Amniotic epithelial cell (primary cell): ENCODE measurements around the gene CCDC87.
"Not testable (repeated sequence)": the region's sequence is repeated elsewhere in the genome, so short reads cannot be mapped to it uniquely, and the experiment has no call there.

Source experiments
- DNase-seq: peaks from one replicate; pipeline ENCODE4 v3.0.0-alpha.2; 2010; ENCODE audit warnings: low read depth

CCDC87 gene

DNA sequence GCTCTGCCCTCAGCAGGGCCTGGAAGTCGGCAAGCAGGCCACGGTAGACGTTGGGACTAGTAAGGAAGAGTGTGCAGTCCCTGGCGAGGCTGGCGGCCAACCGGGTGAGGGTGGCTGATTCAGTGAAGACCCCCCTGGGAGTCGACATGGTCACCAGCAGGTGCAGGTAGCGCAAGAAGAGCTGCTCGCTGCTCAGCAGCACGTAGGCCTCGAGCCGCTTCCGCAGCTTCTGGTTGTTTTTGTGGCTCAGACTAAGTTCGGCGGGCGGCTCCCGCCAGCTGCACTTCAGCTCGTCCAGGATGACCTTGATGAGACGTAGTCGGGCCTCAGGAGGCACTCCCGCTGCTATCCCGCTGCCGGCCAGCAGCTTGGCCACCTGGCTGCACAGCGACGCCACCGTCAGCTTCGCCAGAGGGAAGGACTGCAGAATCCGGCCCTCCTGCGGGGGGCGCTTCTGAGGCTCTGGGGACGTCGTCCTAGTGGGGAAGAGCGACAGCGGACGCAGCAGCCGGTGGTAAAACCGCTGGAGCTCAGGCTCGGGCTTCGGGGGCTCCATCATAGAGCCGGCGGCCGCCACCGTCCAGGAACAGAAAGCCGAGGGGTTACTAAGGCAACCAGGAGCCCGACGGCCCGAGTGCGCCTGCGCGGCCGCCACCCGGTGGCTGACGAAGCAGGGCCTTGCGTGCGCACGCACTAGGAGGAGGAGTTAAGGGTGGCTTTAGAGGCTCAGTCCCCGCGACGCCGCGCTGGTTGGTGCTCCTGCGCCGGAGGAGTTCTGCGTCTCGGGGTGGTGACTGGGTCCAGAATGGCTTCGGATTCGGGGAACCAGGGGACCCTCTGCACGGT is at the start of gene CCDC87, which contains the start of gene CCS:
Gene CCDC87, minus strand, starts transcription at position 607 of the 846 bp plus-strand sequence. Its CDS starts 48 bp downstream, at position 559.
Gene CCS, plus strand, starts transcription at position 729 of the 846 bp plus-strand sequence. Its CDS starts 77 bp downstream, at position 806.
- peak; percentile 85 for DNase-seq

- peak; percentile 25 for DNase-seq
Measured at GRCh38 chr11:66641834-66642233, 49.0 kb upstream of the CCDC87 start.

DNA sequence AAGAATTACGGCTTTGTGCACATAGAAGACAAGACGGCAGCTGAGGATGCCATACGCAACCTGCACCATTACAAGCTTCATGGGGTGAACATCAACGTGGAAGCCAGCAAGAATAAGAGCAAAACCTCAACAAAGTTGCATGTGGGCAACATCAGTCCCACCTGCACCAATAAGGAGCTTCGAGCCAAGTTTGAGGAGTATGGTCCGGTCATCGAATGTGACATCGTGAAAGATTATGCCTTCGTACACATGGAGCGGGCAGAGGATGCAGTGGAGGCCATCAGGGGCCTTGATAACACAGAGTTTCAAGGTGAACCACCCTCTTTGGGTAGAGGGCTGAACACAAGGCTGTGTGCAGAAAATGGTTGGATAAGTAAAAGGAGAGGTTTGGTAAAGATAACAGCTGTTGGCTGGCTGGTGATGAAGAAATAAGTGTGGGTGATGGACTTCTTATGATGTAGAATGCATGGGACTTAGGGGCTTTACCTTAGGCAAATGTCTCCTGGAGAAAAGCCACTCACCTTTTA is 47.0 kb upstream of the CCDC87 start:
- DNase-seq: not testable (repeated sequence)

- peak; percentile 43 for DNase-seq
Measured at GRCh38 chr11:66639066-66639813, 46.4 kb upstream of the CCDC87 start.

DNA sequence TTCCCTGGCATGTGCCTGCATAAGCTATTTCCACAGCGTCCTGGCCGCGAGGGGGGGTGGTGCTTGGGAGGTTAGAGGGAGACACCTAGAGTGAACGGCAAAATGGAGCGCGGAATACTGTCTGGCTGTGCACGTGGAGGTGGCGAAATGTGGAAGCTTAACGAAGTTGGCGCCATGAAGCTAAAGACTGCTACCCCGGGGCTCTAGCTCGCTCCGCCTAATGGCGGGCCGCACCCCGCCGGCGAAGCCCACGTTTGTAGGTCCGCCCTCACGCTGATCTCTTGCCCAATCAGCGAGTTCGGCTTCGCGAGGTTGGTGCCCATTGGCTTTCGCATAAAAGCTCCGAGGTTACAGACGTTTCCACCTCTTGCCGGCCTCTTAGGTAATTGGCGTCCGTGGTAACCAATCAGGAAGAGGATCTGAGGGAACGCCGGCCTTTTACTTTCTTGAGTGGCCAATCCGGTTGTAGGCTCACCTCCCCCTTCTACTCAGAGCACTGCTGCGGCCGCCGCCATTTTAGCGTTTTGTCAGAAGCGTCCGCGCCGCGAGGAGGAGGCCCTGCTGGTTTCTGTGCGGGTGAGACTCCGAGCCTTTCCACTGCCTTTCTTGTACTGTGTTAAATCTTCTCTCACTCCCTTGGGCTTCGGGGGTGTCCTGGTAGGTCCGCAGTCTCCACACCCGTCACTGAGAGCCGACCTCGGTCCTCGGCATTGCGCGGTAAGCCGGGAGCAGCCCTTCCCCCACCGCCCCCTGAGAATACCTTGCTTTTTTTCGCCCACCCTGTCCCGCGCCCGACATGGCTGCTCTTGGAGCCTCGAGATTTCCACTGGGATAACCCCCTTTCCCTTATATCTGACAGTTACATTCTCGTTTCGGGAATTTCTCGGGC is 45.6 kb upstream of the CCDC87 start, which contains the start of gene RBM4:
Gene RBM4, plus strand, starts transcription at position 527 of the 889 bp plus-strand sequence. CDS start 1,009 bp downstream, outside the sequence.
- peak; percentile 100 for DNase-seq

- no peak for DNase-seq
Measured at GRCh38 chr11:66637557-66638176, 44.8 kb upstream of the CCDC87 start.

GRCh38 chr11:66636411-66636810 is 43.5 kb upstream of the CCDC87 start:
- DNase-seq: no peak

DNA sequence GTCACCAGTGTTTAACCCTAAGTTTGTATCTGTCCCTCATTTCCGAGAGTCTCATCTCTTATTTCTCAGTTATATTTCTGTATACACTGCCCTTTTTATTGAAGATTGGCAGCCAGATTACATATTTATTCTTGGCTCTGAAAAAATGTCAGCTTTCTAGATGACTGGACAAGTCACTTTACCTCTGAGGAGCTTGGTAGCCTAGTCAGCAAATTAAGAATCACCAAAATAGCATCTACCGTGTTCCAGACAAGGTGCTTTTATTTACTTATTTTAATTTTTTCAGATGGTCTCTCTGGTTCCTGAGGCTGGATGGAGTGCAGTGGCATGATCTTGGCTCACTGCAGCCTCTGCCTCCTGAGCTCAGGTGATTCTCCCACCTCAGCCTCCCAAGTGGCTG is 40.1 kb upstream of the CCDC87 start:
- DNase-seq: no peak

GRCh38 chr11:66631883-66632282 is 39.0 kb upstream of the CCDC87 start:
- DNase-seq: no peak

GRCh38 chr11:66629356-66629755 is 36.5 kb upstream of the CCDC87 start:
- no peak for DNase-seq

DNA sequence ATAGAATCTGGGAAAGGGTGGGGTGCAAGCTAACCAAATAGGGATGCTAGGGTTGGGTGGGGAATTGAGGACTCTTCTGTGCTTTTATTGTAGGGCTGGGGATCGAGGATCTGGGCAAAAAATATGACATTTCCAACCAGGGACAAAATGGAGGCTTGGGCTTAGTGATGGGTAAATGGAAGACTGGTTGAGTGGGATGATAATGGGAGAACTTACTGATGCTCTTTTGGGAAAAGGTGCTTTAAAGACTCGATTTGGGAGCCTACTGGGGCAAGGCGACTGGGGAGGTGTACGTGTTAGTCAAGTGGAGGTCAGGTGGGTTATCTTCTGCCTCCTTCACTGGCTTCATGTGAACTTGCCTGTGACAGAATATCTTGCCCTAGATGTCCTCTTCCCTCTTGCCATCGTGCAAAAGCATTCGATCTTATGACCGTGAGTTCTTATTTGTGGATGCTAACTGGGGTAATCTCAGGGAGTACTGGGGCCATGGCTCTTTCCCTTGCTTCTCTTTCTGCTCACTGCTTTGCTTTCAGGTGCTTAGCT is 35.3 kb upstream of the CCDC87 start:
- no peak for DNase-seq

DNA sequence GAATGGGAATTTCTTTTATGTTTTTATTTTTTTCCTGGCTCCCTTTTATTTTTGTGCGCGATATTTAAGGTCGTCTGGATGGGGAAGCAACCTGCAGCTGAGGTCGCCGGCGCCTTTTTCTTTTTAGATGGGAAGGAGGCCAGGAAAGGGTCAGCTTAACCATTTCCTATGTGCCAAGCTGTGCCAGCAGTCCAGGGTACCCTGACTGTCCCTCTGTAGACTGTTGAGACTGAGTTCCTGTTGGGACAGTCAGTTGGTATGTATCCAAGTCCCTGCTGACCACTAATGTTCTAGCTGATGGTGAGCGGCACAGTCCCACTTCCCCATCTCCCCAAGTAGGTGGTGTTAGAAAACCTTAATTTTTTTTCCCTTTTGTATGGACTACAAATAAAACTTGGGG is 34.1 kb upstream of the CCDC87 start:
- no peak for DNase-seq

DNA sequence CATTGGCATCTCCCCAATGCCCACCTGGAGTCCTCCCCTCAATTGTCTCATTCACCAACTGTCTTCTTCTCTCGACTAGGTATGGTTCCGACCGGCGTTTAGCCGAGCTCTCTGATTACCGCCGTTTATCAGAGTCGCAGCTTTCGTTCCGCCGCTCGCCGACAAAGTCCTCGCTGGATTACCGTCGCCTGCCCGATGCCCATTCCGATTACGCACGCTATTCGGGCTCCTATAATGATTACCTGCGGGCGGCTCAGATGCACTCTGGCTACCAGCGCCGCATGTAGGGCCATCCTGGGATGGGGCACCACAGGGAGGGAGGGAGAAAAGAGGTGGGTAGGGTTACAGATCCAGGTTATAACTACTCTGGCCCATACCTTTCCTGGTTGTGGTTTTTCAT is 33.5 kb upstream of the CCDC87 start:
- no peak for DNase-seq

GRCh38 chr11:66625752-66626149 is 32.9 kb upstream of the CCDC87 start:
- DNase-seq: no peak

- no peak for DNase-seq
Measured at GRCh38 chr11:66625041-66625751, 32.3 kb upstream of the CCDC87 start.

DNA sequence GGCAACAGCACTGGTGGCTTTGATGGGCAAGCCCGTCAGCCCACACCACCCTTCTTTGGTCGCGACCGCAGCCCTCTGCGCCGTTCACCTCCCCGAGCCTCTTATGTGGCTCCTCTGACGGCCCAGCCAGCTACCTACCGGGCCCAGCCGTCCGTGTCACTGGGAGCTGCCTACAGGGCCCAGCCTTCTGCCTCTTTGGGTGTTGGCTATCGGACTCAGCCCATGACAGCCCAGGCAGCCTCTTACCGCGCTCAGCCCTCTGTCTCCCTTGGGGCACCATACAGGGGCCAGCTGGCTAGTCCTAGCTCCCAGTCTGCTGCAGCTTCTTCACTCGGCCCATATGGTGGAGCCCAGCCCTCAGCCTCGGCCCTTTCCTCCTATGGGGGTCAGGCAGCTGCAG is 31.6 kb upstream of the CCDC87 start:
- DNase-seq: no peak

DNA sequence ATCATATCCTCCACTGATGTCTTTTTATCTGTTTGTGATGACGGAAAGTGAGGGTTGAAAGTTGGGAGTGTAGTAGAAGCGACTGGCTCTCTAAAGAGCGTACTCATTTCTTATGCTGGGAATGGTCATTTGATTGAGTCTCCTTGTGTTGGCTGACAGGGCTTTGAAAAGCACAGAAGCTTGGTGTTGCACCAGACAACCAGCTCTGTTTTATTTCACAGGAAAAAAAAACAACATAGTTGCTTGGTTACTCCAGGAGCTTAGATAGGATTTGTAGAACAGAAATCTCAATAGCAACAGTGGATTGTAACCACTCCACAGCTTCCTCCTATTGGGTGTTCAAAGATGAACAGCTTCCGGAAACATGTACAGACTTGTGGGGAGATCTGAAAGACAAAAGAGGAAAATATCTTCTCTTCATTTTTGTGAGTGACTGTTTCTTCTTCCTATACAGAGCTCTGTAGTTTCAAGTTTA is 26.3 kb upstream of the CCDC87 start:
- DNase-seq: peak; percentile 98

GRCh38 chr11:66617155-66617834 is 24.4 kb upstream of the CCDC87 start:
- DNase-seq: peak; percentile 41

DNA sequence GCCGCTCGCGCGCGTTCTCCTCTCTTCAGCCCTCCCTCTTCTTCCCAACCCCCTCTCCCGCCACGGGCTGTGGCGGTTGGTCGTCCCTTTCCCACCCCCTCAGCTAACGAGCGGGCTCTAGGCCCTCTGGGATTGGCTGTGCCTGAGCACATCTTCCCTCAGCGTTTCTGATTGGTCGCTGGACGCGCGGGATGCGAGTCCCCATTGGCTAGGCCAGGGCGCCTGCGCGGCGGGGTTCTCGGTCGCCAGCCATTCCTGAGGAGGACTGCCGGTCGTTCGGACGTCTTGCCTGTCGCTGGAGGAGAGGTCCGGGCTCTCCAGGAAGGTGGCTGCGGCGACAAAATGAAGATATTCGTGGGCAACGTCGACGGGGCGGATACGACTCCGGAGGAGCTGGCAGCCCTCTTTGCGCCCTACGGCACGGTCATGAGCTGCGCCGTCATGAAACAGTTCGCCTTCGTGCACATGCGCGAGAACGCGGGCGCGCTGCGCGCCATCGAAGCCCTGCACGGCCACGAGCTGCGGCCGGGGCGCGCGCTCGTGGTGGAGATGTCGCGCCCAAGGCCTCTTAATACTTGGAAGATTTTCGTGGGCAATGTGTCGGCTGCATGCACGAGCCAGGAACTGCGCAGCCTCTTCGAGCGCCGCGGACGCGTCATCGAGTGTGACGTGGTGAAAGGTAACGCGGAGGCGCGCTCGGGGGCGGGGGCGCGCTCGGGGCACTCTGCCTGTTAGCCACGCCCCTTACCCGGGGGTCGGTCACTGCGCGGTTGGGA is 23.7 kb upstream of the CCDC87 start, which contains the start of gene RBM14:
Gene RBM14, plus strand, starts transcription at position 252 of the 776 bp plus-strand sequence. Its CDS starts 91 bp downstream, at position 343.
- DNase-seq: peak; percentile 99
